Coronary artery (tissue), 2 donors: ENCODE results near the gene ANKRD11.
"Not testable (repeated sequence)": the region's sequence is repeated elsewhere in the genome, so short reads cannot be mapped to it uniquely, and the experiment has no call there.

Experiments used
- DNase-seq: peaks from one replicate; pipeline ENCODE4 v3.0.0-alpha.2; 2017; ENCODE audit warnings: low spot score
- H3K27ac ChIP-seq, 2 donors: fragments of 200-600 bp; sonication (generic); one replicate each; pipeline ENCODE4 v1.5.1; 2016 to 2019
- H3K4me3 ChIP-seq: fragments of 200-600 bp; sonication (generic); 2 replicates; pipeline ENCODE4 v1.5.1; 2016; ENCODE audit warnings: mild to moderate bottlenecking, moderate library complexity
- CTCF ChIP-seq: fragments of 200-600 bp; sonication (generic); IDR thresholded peaks from one replicate; pipeline ENCODE4 v1.5.1; 2019; ENCODE audit warnings: antibody characterized with exemption

The ANKRD11 gene

GRCh38 chr16:89430436-89431157, 59.8 kb downstream of the ANKRD11 start:
- DNase-seq = no peak
- TF ChIP-seq CTCF = no peak

GRCh38 chr16:89428605-89429004, 61.8 kb downstream of the ANKRD11 start:
- not testable (repeated sequence) for H3K27ac ChIP-seq, H3K4me3 ChIP-seq, DNase-seq

More at GRCh38 chr16:89430436-89431157, 59.8 kb downstream of the ANKRD11 start:
- H3K4me3 ChIP-seq = no peak overlapping the region
- H3K27ac ChIP-seq = no peak overlapping the region

- no peak for DNase-seq
- no peak overlapping the region for H3K27ac ChIP-seq
- TF ChIP-seq CTCF = no peak
- H3K4me3 ChIP-seq = no peak overlapping the region
Observed at GRCh38 chr16:89426736-89427530, 63.4 kb downstream of the ANKRD11 start.

- no peak for DNase-seq
- H3K27ac ChIP-seq = no peak overlapping the region
- H3K4me3 ChIP-seq = no peak overlapping the region
- TF ChIP-seq CTCF = no peak
Observed at GRCh38 chr16:89425523-89425922, 64.8 kb downstream of the ANKRD11 start.

- H3K27ac ChIP-seq = no peak overlapping the region
- DNase-seq = no peak
- TF ChIP-seq CTCF = no peak
- no peak overlapping the region for H3K4me3 ChIP-seq
Observed at GRCh38 chr16:89423681-89424260, 66.6 kb downstream of the ANKRD11 start.

- Histone ChIP-seq H3K27ac (peak overlapping the region; percentile 50 to 69), H3K4me3 (peak overlapping the region; percentile 28)
- TF ChIP-seq CTCF = no peak
- no peak for DNase-seq
Observed at GRCh38 chr16:89422905-89423630, 67.3 kb downstream of the ANKRD11 start.

- peak overlapping the region; percentile 50 to 54 for H3K27ac ChIP-seq
- no peak for TF ChIP-seq CTCF
- peak overlapping the region; percentile 20 for H3K4me3 ChIP-seq
- DNase-seq = no peak
Observed at GRCh38 chr16:89422527-89422904, 67.8 kb downstream of the ANKRD11 start.

DNA sequence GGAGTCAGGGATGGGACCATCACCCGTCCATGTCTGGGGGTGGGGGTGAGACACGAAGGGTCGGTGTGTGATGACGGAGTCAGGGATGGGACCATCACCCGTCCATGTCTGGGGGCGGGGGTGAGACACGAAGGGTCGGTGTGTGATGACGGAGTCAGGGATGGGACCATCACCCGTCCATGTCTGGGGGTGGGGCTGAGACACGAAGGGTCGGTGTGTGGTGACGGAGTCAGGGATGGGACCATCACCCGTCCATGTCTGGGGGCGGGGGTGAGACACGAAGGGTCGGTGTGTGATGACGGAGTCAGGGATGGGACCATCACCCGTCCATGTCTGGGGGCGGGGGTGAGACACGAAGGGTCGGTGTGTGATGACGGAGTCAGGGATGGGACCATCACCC, 69.1 kb downstream of the ANKRD11 start:
- not testable (repeated sequence) for DNase-seq, H3K27ac ChIP-seq, H3K4me3 ChIP-seq
